Measurements from ENCODE around the gene STK11. TPM values are rescaled to one million over a fixed set of nuclear protein-coding genes. Genes with fewer than 3 reads are reported as not detected.
A peak's percentile ranks its signal among the peaks of the same experiment; 100 is the strongest.

The STK11 gene
- total RNA-seq, 4 donors from 2014 or later: 98.4 to 135 (median 117) TPM

DNA sequence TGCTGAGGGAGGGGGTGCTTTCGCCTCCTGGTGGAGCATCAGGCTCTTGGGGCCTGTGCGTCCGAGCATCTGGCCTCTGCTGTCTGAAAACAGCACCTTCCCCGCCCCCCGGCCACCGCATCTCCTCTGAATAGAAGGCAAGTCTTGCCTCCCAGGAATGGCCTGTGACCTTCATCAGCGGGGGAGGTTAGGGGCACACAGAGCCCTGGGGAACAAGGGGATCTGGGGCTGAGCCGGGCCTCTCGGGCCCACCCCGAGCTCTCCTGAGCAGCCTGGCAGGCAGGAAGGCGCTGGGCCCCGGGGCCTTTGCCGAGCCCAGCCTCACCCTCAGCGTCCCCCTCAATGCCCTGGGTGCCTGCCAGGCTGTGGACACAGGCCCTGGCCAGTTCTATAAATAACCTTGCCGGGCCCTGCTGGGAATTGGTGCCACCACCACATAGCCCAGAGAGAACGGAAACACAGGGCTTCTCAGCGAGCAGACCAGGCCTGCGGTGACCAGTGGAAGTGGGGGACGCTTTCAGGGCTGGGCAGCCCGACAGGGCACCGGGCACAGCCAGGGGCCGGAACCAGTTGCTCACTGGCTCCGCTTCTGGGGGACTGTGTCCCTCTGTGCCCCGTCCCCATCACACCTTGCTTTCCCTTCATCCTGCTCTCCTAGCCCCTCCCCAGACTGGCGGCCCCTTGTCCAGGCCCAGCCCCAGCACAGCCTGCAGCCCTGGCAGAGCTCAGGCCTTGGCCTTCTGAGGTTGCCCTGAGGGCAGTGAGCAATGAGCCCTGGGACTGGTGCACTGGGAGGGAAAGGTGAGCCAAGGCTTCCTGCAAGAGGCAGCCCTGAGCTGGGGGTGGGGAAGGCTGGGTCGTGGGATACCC lies 9.5 kb downstream of the STK11 start:
- Histone ChIP-seq H3K27me3 (no peaks in the 10 kb centered on the region), H3K4me1 (peaks cover 0 to 73% (median 9%) of the 10 kb centered on the region in 4 donors), H3K4me3 (no peak overlapping the region), H3K27ac (peak overlapping the region in 3 of 4 donors; percentile 65 to 80 (median 76)), H3K9me3 (no peaks in the 10 kb centered on the region), H3K36me3 (peaks cover 0 to 13% (median 0%) of the 10 kb centered on the region in 3 donors)
- no peak for DNase-seq
- TF ChIP-seq, protein P1, sequence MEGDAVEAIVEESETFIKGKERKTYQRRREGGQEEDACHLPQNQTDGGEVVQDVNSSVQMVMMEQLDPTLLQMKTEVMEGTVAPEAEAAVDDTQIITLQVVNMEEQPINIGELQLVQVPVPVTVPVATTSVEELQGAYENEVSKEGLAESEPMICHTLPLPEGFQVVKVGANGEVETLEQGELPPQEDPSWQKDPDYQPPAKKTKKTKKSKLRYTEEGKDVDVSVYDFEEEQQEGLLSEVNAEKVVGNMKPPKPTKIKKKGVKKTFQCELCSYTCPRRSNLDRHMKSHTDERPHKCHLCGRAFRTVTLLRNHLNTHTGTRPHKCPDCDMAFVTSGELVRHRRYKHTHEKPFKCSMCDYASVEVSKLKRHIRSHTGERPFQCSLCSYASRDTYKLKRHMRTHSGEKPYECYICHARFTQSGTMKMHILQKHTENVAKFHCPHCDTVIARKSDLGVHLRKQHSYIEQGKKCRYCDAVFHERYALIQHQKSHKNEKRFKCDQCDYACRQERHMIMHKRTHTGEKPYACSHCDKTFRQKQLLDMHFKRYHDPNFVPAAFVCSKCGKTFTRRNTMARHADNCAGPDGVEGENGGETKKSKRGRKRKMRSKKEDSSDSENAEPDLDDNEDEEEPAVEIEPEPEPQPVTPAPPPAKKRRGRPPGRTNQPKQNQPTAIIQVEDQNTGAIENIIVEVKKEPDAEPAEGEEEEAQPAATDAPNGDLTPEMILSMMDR (IDR thresholded peaks at IDR 0.05): no peak
- no peak for TF ChIP-seq POLR2A (IDR thresholded peaks at IDR 0.05)

GRCh38 chr19:1216756-1217155 lies 11.2 kb downstream of the STK11 start:
- H3K36me3 ChIP-seq: peaks cover 0 to 23% (median 0%) of the 10 kb centered on the region in 3 donors

GRCh38 chr19:1217366-1217765 lies 11.8 kb downstream of the STK11 start:
- no peak overlapping the region for H3K4me3 ChIP-seq
- no peak for DNase-seq
- H3K9me3 ChIP-seq: no peaks in the 10 kb centered on the region
- H3K27ac ChIP-seq: peak overlapping the region in 1 of 4 donors; percentile 13
- H3K27me3 ChIP-seq: no peaks in the 10 kb centered on the region
- TF ChIP-seq, protein P1 (IDR thresholded peaks at IDR 0.05): no peak
- no peak for TF ChIP-seq POLR2A (IDR thresholded peaks at IDR 0.05)
- peaks cover 0 to 54% (median 9%) of the 10 kb centered on the region in 4 donors for H3K4me1 ChIP-seq
- H3K36me3 ChIP-seq: peaks cover 0 to 28% (median 0%) of the 10 kb centered on the region in 3 donors

More at GRCh38 chr19:1216756-1217155, 11.2 kb downstream of the STK11 start:
- Histone ChIP-seq H3K27me3 (no peaks in the 10 kb centered on the region), H3K4me1 (peaks cover 0 to 56% (median 9%) of the 10 kb centered on the region in 4 donors), H3K4me3 (no peak overlapping the region), H3K9me3 (no peaks in the 10 kb centered on the region), H3K27ac (no peak overlapping the region)
- DNase-seq: no peak
- TF ChIP-seq POLR2A (IDR thresholded peaks at IDR 0.05): no peak
- TF ChIP-seq, protein P1 (IDR thresholded peaks at IDR 0.05): no peak

- TF ChIP-seq, protein P1 (IDR thresholded peaks at IDR 0.05): no peak
- no peak for TF ChIP-seq POLR2A (IDR thresholded peaks at IDR 0.05)
- Histone ChIP-seq H3K4me1 (peaks cover 0 to 44% (median 5%) of the 10 kb centered on the region in 4 donors), H3K9me3 (no peaks in the 10 kb centered on the region), H3K4me3 (no peak overlapping the region), H3K27ac (peak overlapping the region in 3 of 4 donors; percentile 9 to 67 (median 44)), H3K36me3 (peaks cover 0 to 44% (median 0%) of the 10 kb centered on the region in 3 donors), H3K27me3 (no peaks in the 10 kb centered on the region)
- no peak for DNase-seq
Measured at GRCh38 chr19:1218751-1219567, 13.4 kb downstream of the STK11 start.

DNA sequence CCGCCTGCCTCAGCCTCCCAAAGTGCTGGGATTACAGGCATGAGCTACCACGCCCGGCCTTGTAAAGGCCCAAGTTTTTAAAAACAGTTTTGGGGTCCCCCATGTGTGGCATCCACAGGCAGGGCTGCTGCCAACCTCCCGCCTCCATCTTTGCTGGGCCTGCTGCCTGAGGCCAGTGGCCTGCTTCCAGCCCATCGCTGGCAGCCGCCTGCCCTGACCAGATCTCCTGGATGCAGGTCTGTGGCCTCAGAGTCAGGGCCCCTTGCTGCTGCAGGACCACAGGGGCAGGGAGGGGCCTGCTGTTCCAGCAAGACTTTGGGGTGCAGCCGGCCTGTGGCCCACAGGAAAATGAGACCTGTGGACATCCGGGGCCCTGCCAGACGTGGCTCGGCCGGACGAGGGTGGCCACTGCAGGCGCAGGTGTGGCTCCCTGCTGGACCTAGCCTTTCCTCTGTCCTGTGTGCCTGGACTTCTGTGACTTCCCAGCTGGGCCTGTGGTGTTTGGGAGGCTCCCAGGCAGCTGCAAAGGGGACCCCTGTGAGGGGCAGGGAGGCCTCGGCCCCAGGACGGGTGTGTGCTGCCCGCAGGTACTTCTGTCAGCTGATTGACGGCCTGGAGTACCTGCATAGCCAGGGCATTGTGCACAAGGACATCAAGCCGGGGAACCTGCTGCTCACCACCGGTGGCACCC lies 14.4 kb downstream of the STK11 start:
- H3K27ac ChIP-seq: no peak overlapping the region
- H3K36me3 ChIP-seq: peaks cover 0 to 53% (median 0%) of the 10 kb centered on the region in 3 donors
- no peak for DNase-seq
- no peaks in the 10 kb centered on the region for H3K9me3 ChIP-seq
- TF ChIP-seq POLR2A (IDR thresholded peaks at IDR 0.05): no peak
- TF ChIP-seq, protein P1 (IDR thresholded peaks at IDR 0.05): no peak
- H3K27me3 ChIP-seq: no peaks in the 10 kb centered on the region
- peaks cover 0 to 34% (median under 1%) of the 10 kb centered on the region in 4 donors for H3K4me1 ChIP-seq
- H3K4me3 ChIP-seq: no peak overlapping the region
